SK-N-SH treated with all-trans-retinoic acid at 6 μM for 48 hours (cell line): ENCODE data around the gene IL1R2.

ENCODE experiments used
- ATAC-seq: fragments of 200-7000 bp; cut with Tn5 transposase; 3 replicates; pipeline ENCODE4 v1.9.1; 2020; ENCODE audit warnings: mild to moderate bottlenecking, moderate library complexity
- ARNTL ChIP-seq: fragments of 450-650 bp; formaldehyde crosslinking; IDR thresholded peaks from 2 replicates; pipeline ENCODE4 v1.5.0; 2020; ENCODE audit warnings: low read depth, mild to moderate bottlenecking, moderate library complexity, borderline replicate concordance
- BACH2 ChIP-seq: fragments of 250-450 bp; sonication (Bioruptor Pico); IDR thresholded peaks from 2 replicates; pipeline ENCODE4 v1.9.0; 2021; ENCODE audit warnings: mild to moderate bottlenecking, borderline replicate concordance
- CREB5 ChIP-seq: fragments of 250-450 bp; sonication (Bioruptor Pico); IDR thresholded peaks from 2 replicates; pipeline ENCODE4 v1.5.1; 2020; ENCODE audit warnings: low read depth, mild to moderate bottlenecking, moderate library complexity
- CSDC2 ChIP-seq: fragments of 250-450 bp; sonication (Bioruptor Pico); IDR thresholded peaks from 2 replicates; pipeline ENCODE4 v1.5.0; 2020; ENCODE audit warnings: mild to moderate bottlenecking, moderate library complexity
- CSRNP3 ChIP-seq: fragments of 250-450 bp; sonication (Bioruptor Pico); IDR thresholded peaks from 2 replicates; pipeline ENCODE4 v1.5.1; 2021; ENCODE audit warnings: mild to moderate bottlenecking, moderate library complexity
- ESRRG ChIP-seq: fragments of 250-450 bp; sonication (Bioruptor Pico); IDR thresholded peaks from 2 replicates; pipeline ENCODE4 v1.6.1; 2021; ENCODE audit warnings: mild to moderate bottlenecking
- GLIS3 ChIP-seq: fragments of 250-450 bp; sonication (Bioruptor Pico); IDR thresholded peaks from 2 replicates; pipeline ENCODE4 v1.5.0; 2020; ENCODE audit warnings: mild to moderate bottlenecking, moderate library complexity
- ISL1 ChIP-seq: fragments of 250-450 bp; sonication (Bioruptor Pico); IDR thresholded peaks from 2 replicates; pipeline ENCODE4 v2.1.2; 2022; ENCODE audit warnings: mild to moderate bottlenecking, moderate library complexity
- PATZ1 ChIP-seq: fragments of 250-450 bp; sonication (Bioruptor Pico); IDR thresholded peaks from 2 replicates; pipeline ENCODE4 v1.8.0; 2020; ENCODE audit warnings: mild to moderate bottlenecking, moderate library complexity, borderline replicate concordance
- POU6F1 ChIP-seq: fragments of 250-450 bp; sonication (Bioruptor Pico); IDR thresholded peaks from 2 replicates; pipeline ENCODE4 v1.8.0; 2021; ENCODE audit warnings: low read depth, mild to moderate bottlenecking, moderate library complexity, borderline replicate concordance
- PPARA ChIP-seq: fragments of 250-450 bp; sonication (Bioruptor Pico); IDR thresholded peaks from 2 replicates; pipeline ENCODE4 v1.5.0; 2020; ENCODE audit warnings: mild to moderate bottlenecking, borderline replicate concordance
- RARB ChIP-seq: fragments of 250-450 bp; sonication (Bioruptor Pico); IDR thresholded peaks from 2 replicates; pipeline ENCODE4 v1.8.0; 2021; ENCODE audit warnings: mild to moderate bottlenecking, moderate library complexity
- SNAI2 ChIP-seq: fragments of 250-450 bp; sonication (Bioruptor Pico); IDR thresholded peaks from 2 replicates; pipeline ENCODE4 v1.5.0; 2020; ENCODE audit warnings: mild to moderate bottlenecking, moderate library complexity
- TCF4 ChIP-seq: fragments of 250-450 bp; sonication (Bioruptor Pico); IDR thresholded peaks from 2 replicates; pipeline ENCODE4 v1.8.0; 2021; ENCODE audit warnings: mild to moderate bottlenecking, moderate library complexity, borderline replicate concordance
- TSHZ2 ChIP-seq: fragments of 250-450 bp; sonication (Bioruptor Pico); IDR thresholded peaks from 2 replicates; pipeline ENCODE4 v1.5.0; 2020; ENCODE audit warnings: mild to moderate bottlenecking, moderate library complexity
- ZC3H10 ChIP-seq: fragments of 250-450 bp; sonication (Bioruptor Pico); IDR thresholded peaks from 2 replicates; pipeline ENCODE4 v1.5.1; 2021; ENCODE audit warnings: mild to moderate bottlenecking, moderate library complexity
- ZFP3 ChIP-seq: fragments of 250-450 bp; sonication (Bioruptor Pico); IDR thresholded peaks from 2 replicates; pipeline ENCODE4 v1.5.0; 2020; ENCODE audit warnings: mild to moderate bottlenecking, moderate library complexity
- ZNF565 ChIP-seq: fragments of 450-650 bp; formaldehyde crosslinking; conservative IDR thresholded peaks from 2 replicates; pipeline ENCODE4 v1.5.0; 2020; ENCODE audit warnings: low read depth, mild to moderate bottlenecking, moderate library complexity
- ZNF70 ChIP-seq: fragments of 450-650 bp; formaldehyde crosslinking; IDR thresholded peaks from 2 replicates; pipeline ENCODE4 v1.5.0; 2020; ENCODE audit warnings: mild to moderate bottlenecking, moderate library complexity
- ZNF8 ChIP-seq: fragments of 450-650 bp; formaldehyde crosslinking; IDR thresholded peaks from 2 replicates; pipeline ENCODE4 v1.5.0; 2020; ENCODE audit warnings: mild to moderate bottlenecking, moderate library complexity

Gene IL1R2

GRCh38 chr2:101998556-101998895, 6.8 kb downstream of the IL1R2 start:
- no peak for TF ChIP-seq TSHZ2
- no peak for TF ChIP-seq ZFP3 (CRISPR knock-in tag)
- TF ChIP-seq PATZ1 (CRISPR knock-in tag), result no peak
- no peak for TF ChIP-seq ZNF565 (CRISPR knock-in tag)
- no peak for TF ChIP-seq CREB5 (CRISPR knock-in tag)
- no peak for TF ChIP-seq ZC3H10 (CRISPR knock-in tag)
- TF ChIP-seq BACH2, result no peak
- TF ChIP-seq CSDC2 (CRISPR knock-in tag), result no peak
- TF ChIP-seq ZNF70 (CRISPR knock-in tag), result no peak
- no peak for ATAC-seq

- TF ChIP-seq BACH2 (no peak), GLIS3 (CRISPR knock-in tag) (no peak), ZNF8 (CRISPR knock-in tag) (no peak), ZNF565 (CRISPR knock-in tag) (no peak), TCF4 (no peak), RARB (CRISPR knock-in tag) (no peak), ARNTL (no peak), ESRRG (CRISPR knock-in tag) (no peak), ZC3H10 (CRISPR knock-in tag) (no peak)
- ATAC-seq, result no peak
These were observed 7.4 kb downstream of the IL1R2 start for GRCh38 chr2:101998896-101999789.

GRCh38 chr2:102000012-102000411, 8.3 kb downstream of the IL1R2 start:
- ATAC-seq, result no peak
- TF ChIP-seq ZFP3 (CRISPR knock-in tag) (no peak), SNAI2 (CRISPR knock-in tag) (no peak), CSRNP3 (CRISPR knock-in tag) (no peak), RARB (CRISPR knock-in tag) (no peak), POU6F1 (CRISPR knock-in tag) (no peak), PPARA (CRISPR knock-in tag) (no peak), ISL1 (CRISPR knock-in tag) (no peak), BACH2 (no peak), ESRRG (CRISPR knock-in tag) (no peak)
